IPS-15b (cell line): ENCODE data around the gene DAPK2.

Source experiments
- H3K27me3 ChIP-seq: one replicate; pipeline ENCODE4 v1.6.1; 2013; ENCODE audit warnings: low read length; ENCODE audit not compliant: control insufficient read depth, insufficient read depth
- H3K36me3 ChIP-seq: one replicate; pipeline ENCODE4 v1.6.1; 2013; ENCODE audit warnings: low read length; ENCODE audit not compliant: control insufficient read depth, insufficient read depth
- H3K4me1 ChIP-seq: one replicate; pipeline ENCODE4 v1.6.1; 2013; ENCODE audit warnings: mild to moderate bottlenecking, low read length; ENCODE audit not compliant: control insufficient read depth, insufficient read depth
- H3K4me3 ChIP-seq: one replicate; pipeline ENCODE4 v1.5.1; 2013; ENCODE audit warnings: low read depth, low read length
- H3K9ac ChIP-seq: one replicate; pipeline ENCODE4 v1.6.1; 2013; ENCODE audit warnings: low read depth, mild to moderate bottlenecking, low read length
- H3K9me3 ChIP-seq: one replicate; pipeline ENCODE4 v1.6.1; 2013; ENCODE audit warnings: mild to moderate bottlenecking, low read length; ENCODE audit not compliant: control insufficient read depth, insufficient read depth

Gene DAPK2

DNA sequence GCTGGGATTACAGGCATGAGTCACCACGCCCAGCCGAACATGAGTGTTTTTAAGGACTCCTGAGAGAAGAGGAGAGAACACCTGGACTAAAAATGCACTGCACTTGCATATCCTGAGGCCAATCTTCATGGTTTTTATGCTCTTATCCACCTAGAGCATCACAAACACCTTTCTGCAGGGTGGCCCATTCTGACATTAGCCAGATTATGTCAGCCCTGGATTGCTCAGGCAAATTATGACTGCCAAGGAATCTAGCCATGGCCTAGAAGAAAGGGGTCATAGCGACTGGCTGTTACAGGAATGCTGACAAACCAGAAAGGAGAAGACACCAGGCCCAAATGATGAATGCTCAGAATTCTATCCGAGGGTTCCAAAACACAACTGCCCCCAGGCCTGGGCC is 171.7 kb downstream of the DAPK2 start:
- Histone ChIP-seq H3K36me3 (no peaks in the 10 kb centered on the region), H3K9me3 (no peaks in the 10 kb centered on the region), H3K9ac (no peak overlapping the region), H3K4me3 (no peak overlapping the region), H3K4me1 (peaks cover 6% of the 10 kb centered on the region), H3K27me3 (no peaks in the 10 kb centered on the region)

DNA sequence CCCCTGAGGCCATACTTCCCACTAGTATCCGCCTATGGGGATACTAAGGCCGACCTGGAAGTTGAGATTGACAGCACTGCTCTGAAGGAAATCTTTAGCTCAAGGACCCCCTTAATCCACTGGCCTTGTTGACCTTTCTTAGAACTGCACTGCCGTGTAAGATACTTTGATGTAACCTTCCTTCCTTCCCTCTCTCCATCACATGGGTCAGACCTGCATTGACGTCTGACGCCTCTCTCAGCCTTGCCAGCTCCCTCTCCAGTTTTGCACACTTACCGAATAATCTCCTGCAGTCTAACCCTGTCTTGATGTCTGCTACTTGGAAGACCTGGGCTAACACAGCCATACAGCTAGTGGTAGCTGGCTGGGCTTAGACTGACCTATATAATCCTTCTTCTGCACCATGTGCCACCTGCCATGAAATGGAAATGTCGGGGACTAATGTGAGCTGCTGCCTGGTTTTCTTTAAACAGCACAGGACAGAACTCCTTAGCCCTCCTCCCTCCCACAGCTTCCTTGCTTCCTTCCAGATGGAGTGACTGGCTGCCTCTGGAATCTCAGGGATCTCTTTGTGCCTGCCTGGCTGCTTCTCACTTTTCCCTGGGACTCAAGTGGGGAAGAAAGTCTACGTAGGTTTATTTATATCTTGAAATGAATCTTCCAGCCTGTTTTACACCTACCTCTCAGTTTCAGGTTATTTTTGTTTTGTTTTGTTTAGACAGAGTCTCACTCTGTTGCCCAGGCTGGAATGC is 173.3 kb downstream of the DAPK2 start:
- no peaks in the 10 kb centered on the region for H3K9me3 ChIP-seq
- no peak overlapping the region for H3K4me3 ChIP-seq
- H3K36me3 ChIP-seq = no peaks in the 10 kb centered on the region
- no peaks in the 10 kb centered on the region for H3K27me3 ChIP-seq
- no peak overlapping the region for H3K9ac ChIP-seq
- H3K4me1 ChIP-seq = no peaks in the 10 kb centered on the region

DNA sequence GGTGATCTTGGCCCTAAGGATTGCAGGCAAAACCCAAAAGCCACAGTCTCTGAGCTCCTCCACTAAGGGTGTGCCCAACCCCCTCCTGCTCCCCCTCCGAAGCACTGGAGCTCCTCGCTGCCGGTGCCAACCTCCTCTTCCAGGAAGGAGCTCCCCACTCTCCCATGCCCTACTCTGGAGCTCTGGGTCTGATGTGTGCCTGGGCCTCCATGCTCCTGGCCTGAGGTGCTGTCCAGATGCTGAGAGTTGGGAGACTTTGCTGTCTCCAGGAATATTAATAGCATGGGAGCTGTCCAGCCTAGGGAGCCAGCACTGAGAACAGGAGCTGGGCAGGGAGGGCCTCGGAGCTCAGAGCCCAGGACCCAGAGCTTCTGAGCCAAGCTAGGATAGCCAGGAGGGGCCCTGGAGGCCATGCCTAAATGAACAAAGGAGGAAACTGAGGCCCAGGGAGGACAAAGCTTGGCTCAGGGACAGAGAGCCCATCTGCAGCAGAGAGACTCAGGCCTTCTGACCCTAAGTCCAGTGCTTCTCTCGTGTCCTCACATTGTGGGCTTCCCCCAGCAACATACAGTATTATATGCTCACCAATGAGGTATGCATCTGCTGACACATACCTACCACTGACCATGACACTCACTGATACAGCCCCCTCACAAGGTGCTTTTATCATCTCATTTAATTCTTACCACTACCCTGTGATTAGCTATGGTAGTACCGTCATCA is 175.6 kb downstream of the DAPK2 start:
- Histone ChIP-seq H3K27me3 (no peaks in the 10 kb centered on the region), H3K9me3 (no peaks in the 10 kb centered on the region), H3K4me3 (no peak overlapping the region), H3K4me1 (no peaks in the 10 kb centered on the region), H3K36me3 (no peaks in the 10 kb centered on the region), H3K9ac (no peak overlapping the region)

DNA sequence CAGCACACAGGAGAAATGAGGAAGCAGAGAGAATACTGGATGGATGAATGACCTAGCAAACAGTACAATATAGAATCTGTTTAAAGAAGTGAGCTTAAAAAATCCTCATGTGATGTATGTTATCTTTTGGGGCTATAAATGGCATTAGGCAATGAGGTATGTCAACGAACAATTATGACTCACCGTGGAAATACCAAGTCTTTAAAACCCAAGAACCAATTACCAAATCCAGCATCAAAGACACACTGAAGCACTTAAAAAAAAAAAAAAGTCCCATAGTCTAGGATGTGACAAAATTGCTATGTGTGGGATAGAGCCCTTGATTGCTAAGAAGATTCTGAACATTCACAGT is 176.3 kb downstream of the DAPK2 start:
- no peak overlapping the region for H3K4me3 ChIP-seq
- H3K27me3 ChIP-seq = no peaks in the 10 kb centered on the region

DNA sequence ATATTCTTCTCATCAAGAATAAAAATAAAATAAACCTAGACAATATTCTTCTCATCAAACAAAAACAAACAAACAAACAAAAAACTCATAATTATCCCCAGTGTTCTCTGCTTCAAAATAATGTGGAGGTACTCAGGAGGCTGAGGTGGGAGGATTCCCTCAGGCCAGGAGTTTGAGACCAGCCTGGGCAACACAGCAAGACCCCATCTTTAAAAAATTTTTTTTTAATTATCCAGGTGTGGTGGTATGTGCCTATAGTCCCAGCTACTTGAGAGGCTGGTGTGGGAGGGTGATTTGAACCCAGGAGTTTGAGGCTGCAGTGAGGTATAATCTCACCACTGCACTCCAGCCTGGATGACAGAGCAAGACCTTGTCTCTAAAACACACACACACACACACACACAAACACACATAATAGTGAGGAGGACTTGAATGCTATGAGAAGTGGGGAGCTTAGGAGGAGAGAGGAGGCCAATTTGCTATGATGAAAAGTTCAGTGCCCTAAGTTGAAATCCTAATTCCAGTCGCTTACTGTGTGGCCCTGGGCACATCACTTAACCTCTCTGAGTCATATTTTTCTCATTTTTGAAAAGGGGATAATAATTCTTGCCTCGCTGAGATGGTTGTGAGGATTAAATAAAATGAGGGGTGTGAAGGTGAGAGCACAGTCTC is 176.8 kb downstream of the DAPK2 start:
- Histone ChIP-seq H3K9ac (no peak overlapping the region), H3K9me3 (no peaks in the 10 kb centered on the region), H3K4me1 (no peaks in the 10 kb centered on the region), H3K36me3 (no peaks in the 10 kb centered on the region), H3K4me3 (no peak overlapping the region), H3K27me3 (no peaks in the 10 kb centered on the region)

More for the DNA sequence above, 176.3 kb downstream of the DAPK2 start:
- Histone ChIP-seq H3K36me3 (no peaks in the 10 kb centered on the region), H3K9ac (no peak overlapping the region), H3K9me3 (no peaks in the 10 kb centered on the region), H3K4me1 (no peaks in the 10 kb centered on the region)

DNA sequence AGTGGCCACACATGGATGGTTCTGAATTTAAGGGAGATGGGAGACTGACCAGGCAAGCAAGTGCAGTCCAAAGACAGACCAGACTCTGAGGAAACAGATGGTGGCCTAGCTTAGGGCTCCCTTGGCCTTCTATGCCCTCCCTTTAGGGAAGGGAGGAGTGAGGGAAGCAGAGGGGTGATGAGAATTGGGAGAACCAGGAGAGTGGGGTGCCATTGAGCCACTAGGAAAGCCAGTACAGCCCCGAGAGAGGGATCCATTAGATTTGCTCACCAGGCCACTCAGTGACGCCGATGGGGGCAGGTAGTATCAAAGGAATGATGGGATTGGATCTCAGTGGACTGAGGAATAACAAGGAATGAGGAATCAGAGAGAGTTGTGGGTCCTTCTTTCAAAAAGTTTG is 182.1 kb downstream of the DAPK2 start:
- no peaks in the 10 kb centered on the region for H3K9me3 ChIP-seq
- no peaks in the 10 kb centered on the region for H3K36me3 ChIP-seq
- no peaks in the 10 kb centered on the region for H3K4me1 ChIP-seq
- H3K27me3 ChIP-seq = no peaks in the 10 kb centered on the region
- H3K4me3 ChIP-seq = no peak overlapping the region
- H3K9ac ChIP-seq = no peak overlapping the region

DNA sequence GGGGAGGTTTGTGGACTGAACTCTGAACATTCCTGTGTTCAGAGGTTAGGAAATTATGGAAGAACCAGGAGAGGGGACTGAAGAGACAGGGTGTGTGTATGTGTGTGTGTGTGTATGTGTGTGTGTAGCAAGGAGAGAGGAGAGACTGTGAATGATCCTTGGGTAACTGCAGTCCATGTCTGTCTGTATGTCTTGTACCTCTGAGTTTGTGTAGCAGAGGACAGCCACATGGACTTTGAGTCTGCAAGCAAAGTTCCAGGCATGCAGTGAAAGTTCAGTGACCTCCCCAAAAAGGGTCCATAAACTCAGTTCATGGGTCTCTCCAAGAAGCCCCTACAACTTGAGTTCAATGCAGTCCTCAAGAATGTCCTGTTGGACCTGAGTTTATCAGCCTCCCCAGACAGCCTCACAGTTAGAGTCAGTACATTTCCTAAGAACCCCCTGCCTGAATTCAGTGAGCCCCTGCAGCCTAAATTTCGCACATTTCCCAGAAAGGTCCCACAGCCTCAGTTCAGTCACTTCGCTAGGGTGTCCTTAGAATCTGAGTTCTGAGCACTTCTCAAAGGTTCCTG is 184.3 kb downstream of the DAPK2 start:
- Histone ChIP-seq H3K9ac (no peak overlapping the region), H3K27me3 (no peaks in the 10 kb centered on the region), H3K9me3 (no peaks in the 10 kb centered on the region), H3K4me1 (no peaks in the 10 kb centered on the region), H3K4me3 (no peak overlapping the region), H3K36me3 (no peaks in the 10 kb centered on the region)

DNA sequence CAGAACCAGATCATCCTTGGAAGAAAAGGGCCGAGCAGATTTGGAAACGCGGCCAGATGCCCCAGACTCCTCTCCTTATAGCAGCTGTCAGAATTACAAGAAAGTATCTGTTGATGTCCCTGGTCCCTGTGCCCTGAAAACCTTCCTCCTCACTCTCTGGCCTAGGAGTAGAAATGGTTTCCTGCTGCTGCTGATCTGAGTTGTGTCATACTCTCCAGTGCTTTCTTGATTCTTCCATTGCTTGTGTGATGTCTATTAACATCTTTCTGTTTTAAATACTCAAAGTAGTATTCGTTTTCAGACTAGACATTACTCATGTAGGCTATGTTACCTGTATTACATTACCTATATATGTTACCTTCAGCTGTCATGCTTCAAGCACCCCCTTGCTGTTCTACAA is 185.7 kb downstream of the DAPK2 start:
- Histone ChIP-seq H3K9ac (no peak overlapping the region), H3K9me3 (no peaks in the 10 kb centered on the region), H3K4me1 (no peaks in the 10 kb centered on the region), H3K36me3 (no peaks in the 10 kb centered on the region), H3K4me3 (no peak overlapping the region), H3K27me3 (no peaks in the 10 kb centered on the region)

DNA sequence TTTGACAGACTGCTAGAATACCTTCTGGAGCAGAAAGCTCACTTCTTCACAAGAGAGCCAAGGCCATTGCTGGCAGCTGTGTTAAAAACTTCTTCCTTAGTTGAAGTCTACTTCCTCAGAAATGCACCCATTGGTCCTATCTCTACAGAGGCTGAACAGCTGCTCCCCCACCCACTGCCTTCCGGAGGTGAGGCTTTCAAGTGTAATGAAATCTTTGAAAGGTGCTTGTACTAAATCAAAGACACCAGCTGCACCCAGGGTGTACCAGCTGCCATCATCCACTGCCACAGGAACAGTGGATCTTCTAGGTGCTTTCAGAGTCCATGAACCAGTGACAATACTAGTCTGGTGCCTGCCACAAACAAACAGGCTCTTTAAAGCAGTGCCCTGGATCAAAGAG is 186.1 kb downstream of the DAPK2 start:
- Histone ChIP-seq H3K4me1 (no peaks in the 10 kb centered on the region), H3K9me3 (no peaks in the 10 kb centered on the region), H3K4me3 (no peak overlapping the region), H3K36me3 (no peaks in the 10 kb centered on the region), H3K27me3 (no peaks in the 10 kb centered on the region), H3K9ac (no peak overlapping the region)

DNA sequence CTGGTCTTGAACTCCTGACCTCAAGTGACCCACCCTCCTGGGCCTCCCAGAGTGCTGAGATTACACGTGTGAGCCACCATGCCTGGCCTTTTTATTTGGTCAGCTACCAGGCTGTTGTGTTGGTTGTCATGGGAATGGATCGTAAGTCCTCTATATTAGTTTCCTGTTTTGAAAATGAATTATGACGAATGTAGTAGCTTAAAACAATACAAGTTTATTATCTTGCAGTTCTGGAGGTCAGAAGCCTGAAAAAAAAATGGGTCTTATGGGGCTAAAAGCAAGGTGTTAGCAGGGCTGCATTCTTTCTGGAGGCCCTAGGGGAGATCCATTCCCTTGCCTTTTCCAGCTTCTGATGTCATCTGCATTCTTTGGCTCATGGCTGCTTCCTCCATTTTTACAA is 187.4 kb downstream of the DAPK2 start:
- Histone ChIP-seq H3K9ac (no peak overlapping the region), H3K27me3 (no peaks in the 10 kb centered on the region)

DNA sequence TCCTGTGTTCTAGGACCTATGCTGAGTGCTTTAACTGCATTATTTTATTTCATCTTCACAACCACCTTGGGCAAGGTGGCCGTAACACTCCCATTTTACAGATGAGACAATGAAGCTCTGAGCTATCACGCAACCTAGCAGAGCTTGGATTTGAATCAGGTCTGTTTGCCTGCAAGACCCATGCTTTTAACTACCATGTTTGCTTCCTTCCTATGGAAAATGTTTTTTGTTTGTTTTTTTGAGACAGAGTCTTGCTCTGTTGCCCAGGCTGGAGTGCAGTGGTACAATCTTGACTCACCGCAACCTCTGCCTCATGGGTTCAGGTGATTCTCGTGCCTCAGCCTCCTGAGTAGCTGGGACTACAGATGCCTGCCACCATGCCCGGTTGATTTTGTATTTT is 187.8 kb downstream of the DAPK2 start:
- H3K4me3 ChIP-seq = no peak overlapping the region
- H3K4me1 ChIP-seq = no peaks in the 10 kb centered on the region

More for the DNA sequence above, 187.4 kb downstream of the DAPK2 start:
- no peaks in the 10 kb centered on the region for H3K9me3 ChIP-seq
- no peak overlapping the region for H3K4me3 ChIP-seq
- no peaks in the 10 kb centered on the region for H3K36me3 ChIP-seq
- no peaks in the 10 kb centered on the region for H3K4me1 ChIP-seq

More for the DNA sequence above, 187.8 kb downstream of the DAPK2 start:
- Histone ChIP-seq H3K36me3 (no peaks in the 10 kb centered on the region), H3K27me3 (no peaks in the 10 kb centered on the region), H3K9ac (no peak overlapping the region), H3K9me3 (no peaks in the 10 kb centered on the region)
